ENCODE measurements around the gene ALDH1L1. TPM values are rescaled to one million over a fixed set of nuclear protein-coding genes. Genes with fewer than 3 reads are reported as not detected.
A peak's percentile ranks its signal among the peaks of the same experiment; 100 is the strongest.

Gene ALDH1L1
- total RNA-seq, 1 experiment from 2014 or later: 50.0 TPM

GRCh38 chr3:126087552-126088175 is 92.7 kb downstream of the ALDH1L1 start:
- Histone ChIP-seq H4K20me1 (ENCODE audit: insufficient read depth) (no peaks in the 10 kb centered on the region), H3F3A (ENCODE audit: insufficient read depth, low read depth) (peaks cover 11% of the 10 kb centered on the region; the same call in 1 of the 2 replicates), H3K36me3 (ENCODE audit: low read depth) (no peaks in the 10 kb centered on the region), H2AFZ (no peak overlapping the region), H3K27ac (no peak overlapping the region), H3K4me2 (no peak overlapping the region), H3K79me2 (ENCODE audit: low read depth) (no peaks in the 10 kb centered on the region), H3K27me3 (ENCODE audit: insufficient read depth, low read depth) (no peaks in the 10 kb centered on the region), H3K9me3 (ENCODE audit: insufficient read depth, low read depth) (no peaks in the 10 kb centered on the region; the same call in none of the 2 replicates), H3K9me2 (ENCODE audit: insufficient read depth) (no peaks in the 10 kb centered on the region), H3K4me3 (no peak overlapping the region), H3K4me1 (replicated peaks; ENCODE audit: insufficient read depth) (peaks cover 10% of the 10 kb centered on the region)
- no TSS peak for BruUV-seq (replicated peaks)
- POLR2A ChIA-PET (ENCODE audit: unreplicated experiment): no interaction called here
- DNase-seq: no peak
- CTCF ChIA-PET: no interaction called here
- intact Hi-C loops (cut with micrococcal nuclease; ENCODE audit: unreplicated experiment): no loop called here
- TF ChIP-seq, protein P1, sequence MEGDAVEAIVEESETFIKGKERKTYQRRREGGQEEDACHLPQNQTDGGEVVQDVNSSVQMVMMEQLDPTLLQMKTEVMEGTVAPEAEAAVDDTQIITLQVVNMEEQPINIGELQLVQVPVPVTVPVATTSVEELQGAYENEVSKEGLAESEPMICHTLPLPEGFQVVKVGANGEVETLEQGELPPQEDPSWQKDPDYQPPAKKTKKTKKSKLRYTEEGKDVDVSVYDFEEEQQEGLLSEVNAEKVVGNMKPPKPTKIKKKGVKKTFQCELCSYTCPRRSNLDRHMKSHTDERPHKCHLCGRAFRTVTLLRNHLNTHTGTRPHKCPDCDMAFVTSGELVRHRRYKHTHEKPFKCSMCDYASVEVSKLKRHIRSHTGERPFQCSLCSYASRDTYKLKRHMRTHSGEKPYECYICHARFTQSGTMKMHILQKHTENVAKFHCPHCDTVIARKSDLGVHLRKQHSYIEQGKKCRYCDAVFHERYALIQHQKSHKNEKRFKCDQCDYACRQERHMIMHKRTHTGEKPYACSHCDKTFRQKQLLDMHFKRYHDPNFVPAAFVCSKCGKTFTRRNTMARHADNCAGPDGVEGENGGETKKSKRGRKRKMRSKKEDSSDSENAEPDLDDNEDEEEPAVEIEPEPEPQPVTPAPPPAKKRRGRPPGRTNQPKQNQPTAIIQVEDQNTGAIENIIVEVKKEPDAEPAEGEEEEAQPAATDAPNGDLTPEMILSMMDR (conservative IDR thresholded peaks at IDR 0.05): no peak
- no peak for TF ChIP-seq EZH2 (IDR thresholded peaks at IDR 0.05; ENCODE audit: low read depth)

GRCh38 chr3:126085841-126086240 is 94.5 kb downstream of the ALDH1L1 start:
- H4K20me1 ChIP-seq (ENCODE audit: insufficient read depth): no peaks in the 10 kb centered on the region
- BruUV-seq (replicated peaks): no TSS peak
- H3K9me2 ChIP-seq (ENCODE audit: insufficient read depth): no peaks in the 10 kb centered on the region
- peaks cover 23% of the 10 kb centered on the region for H3K4me1 ChIP-seq (replicated peaks; ENCODE audit: insufficient read depth)
- peaks cover 25% of the 10 kb centered on the region; the same call in 1 of the 2 replicates for H3F3A ChIP-seq (ENCODE audit: insufficient read depth, low read depth)
- no peak overlapping the region for H3K4me3 ChIP-seq
- H3K36me3 ChIP-seq (ENCODE audit: low read depth): no peaks in the 10 kb centered on the region
- H3K79me2 ChIP-seq (ENCODE audit: low read depth): no peaks in the 10 kb centered on the region
- ChIA-PET POLR2A (ENCODE audit: unreplicated experiment) (no interaction called here), CTCF (no interaction called here)
- intact Hi-C loops (cut with micrococcal nuclease; ENCODE audit: unreplicated experiment): loop anchor here (2.0 kb wide), 1 partner anchor 157 kb away; no protein-coding TSS in a partner anchor
- H3K27ac ChIP-seq: no peak overlapping the region
- no peak overlapping the region for H2AFZ ChIP-seq
- H3K4me2 ChIP-seq: no peak overlapping the region
- no peaks in the 10 kb centered on the region for H3K27me3 ChIP-seq (ENCODE audit: insufficient read depth, low read depth)
- DNase-seq: no peak
- H3K9me3 ChIP-seq (ENCODE audit: insufficient read depth, low read depth): no peaks in the 10 kb centered on the region; the same call in none of the 2 replicates
- TF ChIP-seq, protein P1 (conservative IDR thresholded peaks at IDR 0.05): no peak
- TF ChIP-seq EZH2 (IDR thresholded peaks at IDR 0.05; ENCODE audit: low read depth): no peak

- Histone ChIP-seq H3K27ac (no peak overlapping the region), H3K4me1 (replicated peaks; ENCODE audit: insufficient read depth) (peaks cover 23% of the 10 kb centered on the region), H4K20me1 (ENCODE audit: insufficient read depth) (no peaks in the 10 kb centered on the region), H3K36me3 (ENCODE audit: low read depth) (no peaks in the 10 kb centered on the region), H3K9me3 (ENCODE audit: insufficient read depth, low read depth) (no peaks in the 10 kb centered on the region; the same call in none of the 2 replicates), H3K4me3 (no peak overlapping the region), H3K79me2 (ENCODE audit: low read depth) (no peaks in the 10 kb centered on the region), H3F3A (ENCODE audit: insufficient read depth, low read depth) (peaks cover 26% of the 10 kb centered on the region; the same call in 1 of the 2 replicates), H3K27me3 (ENCODE audit: insufficient read depth, low read depth) (no peaks in the 10 kb centered on the region), H2AFZ (peak overlapping the region; percentile 85), H3K4me2 (peak overlapping the region; percentile 84), H3K9me2 (ENCODE audit: insufficient read depth) (no peaks in the 10 kb centered on the region)
- ChIA-PET CTCF (no interaction called here), POLR2A (ENCODE audit: unreplicated experiment) (no interaction called here)
- TF ChIP-seq, protein P1 (conservative IDR thresholded peaks at IDR 0.05): no peak
- no peak for TF ChIP-seq EZH2 (IDR thresholded peaks at IDR 0.05; ENCODE audit: low read depth)
- intact Hi-C loops (cut with micrococcal nuclease; ENCODE audit: unreplicated experiment): loop anchor here (2.0 kb wide), 1 partner anchor 156 kb away; no protein-coding TSS in a partner anchor
- BruUV-seq (replicated peaks): no TSS peak
- no peak for DNase-seq
These were observed 95.1 kb downstream of the ALDH1L1 start for GRCh38 chr3:126085276-126085675.
